C4-2B (cell line): Measurements from ENCODE around the gene CCNT2.

Source experiments
- H3K27ac ChIP-seq: fragments of 450-650 bp; 2 replicates; pipeline ENCODE4 v1.5.1; 2017
- ZFX ChIP-seq: fragments of 450-650 bp; IDR thresholded peaks from 2 replicates; pipeline ENCODE4 v1.6.1; 2017
- TF ChIP-seq, protein P1 (sequence below): fragments of 450-650 bp; conservative IDR thresholded peaks from 2 replicates; pipeline ENCODE4 v1.5.1; 2017; ENCODE audit warnings: mild to moderate bottlenecking

Gene CCNT2

DNA sequence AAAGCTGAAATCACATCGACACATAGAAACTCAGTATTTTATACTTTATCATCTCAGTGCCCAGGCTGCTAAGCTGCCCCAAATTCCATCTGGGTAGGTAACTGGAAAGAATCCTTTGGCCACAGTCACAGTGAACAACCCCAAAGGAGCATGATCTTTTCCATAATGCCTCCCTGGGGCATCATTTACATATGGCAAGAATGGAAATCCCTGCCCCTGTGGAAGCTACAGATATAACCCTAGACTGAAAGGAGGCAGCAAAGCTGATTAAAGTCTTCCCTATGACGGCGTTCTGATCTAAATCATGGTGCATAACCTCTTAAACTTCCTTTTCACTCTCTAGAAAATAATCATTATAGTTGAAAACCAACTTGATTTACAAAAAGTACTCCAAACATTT lies 87.1 kb downstream of the CCNT2 start:
- no peak overlapping the region for H3K27ac ChIP-seq
- TF ChIP-seq, protein P1, sequence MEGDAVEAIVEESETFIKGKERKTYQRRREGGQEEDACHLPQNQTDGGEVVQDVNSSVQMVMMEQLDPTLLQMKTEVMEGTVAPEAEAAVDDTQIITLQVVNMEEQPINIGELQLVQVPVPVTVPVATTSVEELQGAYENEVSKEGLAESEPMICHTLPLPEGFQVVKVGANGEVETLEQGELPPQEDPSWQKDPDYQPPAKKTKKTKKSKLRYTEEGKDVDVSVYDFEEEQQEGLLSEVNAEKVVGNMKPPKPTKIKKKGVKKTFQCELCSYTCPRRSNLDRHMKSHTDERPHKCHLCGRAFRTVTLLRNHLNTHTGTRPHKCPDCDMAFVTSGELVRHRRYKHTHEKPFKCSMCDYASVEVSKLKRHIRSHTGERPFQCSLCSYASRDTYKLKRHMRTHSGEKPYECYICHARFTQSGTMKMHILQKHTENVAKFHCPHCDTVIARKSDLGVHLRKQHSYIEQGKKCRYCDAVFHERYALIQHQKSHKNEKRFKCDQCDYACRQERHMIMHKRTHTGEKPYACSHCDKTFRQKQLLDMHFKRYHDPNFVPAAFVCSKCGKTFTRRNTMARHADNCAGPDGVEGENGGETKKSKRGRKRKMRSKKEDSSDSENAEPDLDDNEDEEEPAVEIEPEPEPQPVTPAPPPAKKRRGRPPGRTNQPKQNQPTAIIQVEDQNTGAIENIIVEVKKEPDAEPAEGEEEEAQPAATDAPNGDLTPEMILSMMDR = no peak
- no peak for TF ChIP-seq ZFX
